ENCODE results near the gene GIPC1. TPM values are rescaled to one million over a fixed set of nuclear protein-coding genes. Genes with fewer than 3 reads are reported as not detected.

Gene GIPC1
- total RNA-seq, 1 experiment from 2014 or later, result 103 TPM

GRCh38 chr19:14511229-14511593 lies 15.3 kb upstream of the GIPC1 start:
- RAD21 ChIA-PET (ENCODE audit: low non-redundant PET in 1 of 2, low total read pairs in 2 of 2, uncharacterized antibody in 2 of 2, unreplicated experiment in 2 of 2), result no interaction called here
- ATAC-seq (no peak), DNase-seq (ENCODE audit: low read depth, low spot score) (no peak)
- H3K27ac ChIP-seq (ENCODE audit: low read depth, low read length), result peak overlapping the region; percentile 51
- H3K36me3 ChIP-seq (ENCODE audit: control insufficient read depth in 1 of 2, insufficient read depth in 2 of 2, low read length in 2 of 2), result peaks cover 6 to 19% of the 10 kb centered on the region in 2 experiments; a peak in 3 of 4 replicates
- H3K9me2 ChIP-seq (ENCODE audit: insufficient read depth), result no peaks in the 10 kb centered on the region
- no TSS peak for BruUV-seq (replicated peaks)
- H2AFZ ChIP-seq (ENCODE audit: low read depth, low read length, poor library complexity, severe bottlenecking), result no peak overlapping the region
- peaks cover 64 to 96% of the 10 kb centered on the region in 2 experiments for H3K4me1 ChIP-seq (ENCODE audit: control insufficient read depth in 1 of 2, insufficient read depth in 2 of 2, low read length in 2 of 2)
- CTCF ChIA-PET, result no interaction called here
- peak overlapping the region; percentile 76 for H3K4me2 ChIP-seq (ENCODE audit: low read length)
- peaks cover 23% of the 10 kb centered on the region; the same call in 1 of the 2 replicates for H4K20me1 ChIP-seq (ENCODE audit: insufficient read depth)
- peak overlapping the region; percentile 41 for H3K9ac ChIP-seq (ENCODE audit: low read length)
- H3K9me3 ChIP-seq (ENCODE audit: control insufficient read depth in 1 of 2, insufficient read depth in 1 of 2, low read depth in 1 of 2, low read length in 2 of 2), result no peaks in the 10 kb centered on the region
- TF ChIP-seq ZFX (IDR thresholded peaks at IDR 0.05), result no peak
- no peak for TF ChIP-seq EZH2phosphoT487 (IDR thresholded peaks at IDR 0.05; ENCODE audit: borderline replicate concordance)
- TF ChIP-seq EGR1 (IDR thresholded peaks at IDR 0.05; ENCODE audit: low read depth), result no peak
- TF ChIP-seq SRF (IDR thresholded peaks at IDR 0.05; ENCODE audit: low read depth), result no peak
- no peak for TF ChIP-seq RAD21 (IDR thresholded peaks at IDR 0.05; ENCODE audit: low read depth)
- TF ChIP-seq, protein P1, sequence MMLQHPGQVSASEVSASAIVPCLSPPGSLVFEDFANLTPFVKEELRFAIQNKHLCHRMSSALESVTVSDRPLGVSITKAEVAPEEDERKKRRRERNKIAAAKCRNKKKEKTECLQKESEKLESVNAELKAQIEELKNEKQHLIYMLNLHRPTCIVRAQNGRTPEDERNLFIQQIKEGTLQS (IDR thresholded peaks at IDR 0.05), result no peak
- H3K79me2 ChIP-seq (ENCODE audit: insufficient read depth, low read length), result peaks cover 24% of the 10 kb centered on the region
- H3K4me3 ChIP-seq (replicated peaks in 1 of 2; ENCODE audit: low read depth in 1 of 2, low read length in 2 of 2), result peak overlapping the region in 1 of 2 experiments; percentile 24; a peak in 2 of 4 replicates
- POLR2A ChIA-PET, result interaction anchor here (0.6 to 8.7 kb wide), 5 partner anchors 8 to 263 kb away, joined by 3 to 112 read pairs (median 6); partner anchors contain the start of genes DNAJB1 and GIPC1
- intact Hi-C loops (cut with micrococcal nuclease), result no loop called here
- H3K27me3 ChIP-seq (ENCODE audit: insufficient read depth, low read length), result no peaks in the 10 kb centered on the region

GRCh38 chr19:14510311-14511228 lies 14.6 kb upstream of the GIPC1 start:
- Histone ChIP-seq H3K4me1 (ENCODE audit: control insufficient read depth in 1 of 2, insufficient read depth in 2 of 2, low read length in 2 of 2) (peaks cover 68 to 96% of the 10 kb centered on the region in 2 experiments), H4K20me1 (ENCODE audit: insufficient read depth) (peaks cover 17% of the 10 kb centered on the region; the same call in 1 of the 2 replicates)
- TF ChIP-seq, protein P1 (IDR thresholded peaks at IDR 0.05), result no peak
- TF ChIP-seq, protein P2, sequence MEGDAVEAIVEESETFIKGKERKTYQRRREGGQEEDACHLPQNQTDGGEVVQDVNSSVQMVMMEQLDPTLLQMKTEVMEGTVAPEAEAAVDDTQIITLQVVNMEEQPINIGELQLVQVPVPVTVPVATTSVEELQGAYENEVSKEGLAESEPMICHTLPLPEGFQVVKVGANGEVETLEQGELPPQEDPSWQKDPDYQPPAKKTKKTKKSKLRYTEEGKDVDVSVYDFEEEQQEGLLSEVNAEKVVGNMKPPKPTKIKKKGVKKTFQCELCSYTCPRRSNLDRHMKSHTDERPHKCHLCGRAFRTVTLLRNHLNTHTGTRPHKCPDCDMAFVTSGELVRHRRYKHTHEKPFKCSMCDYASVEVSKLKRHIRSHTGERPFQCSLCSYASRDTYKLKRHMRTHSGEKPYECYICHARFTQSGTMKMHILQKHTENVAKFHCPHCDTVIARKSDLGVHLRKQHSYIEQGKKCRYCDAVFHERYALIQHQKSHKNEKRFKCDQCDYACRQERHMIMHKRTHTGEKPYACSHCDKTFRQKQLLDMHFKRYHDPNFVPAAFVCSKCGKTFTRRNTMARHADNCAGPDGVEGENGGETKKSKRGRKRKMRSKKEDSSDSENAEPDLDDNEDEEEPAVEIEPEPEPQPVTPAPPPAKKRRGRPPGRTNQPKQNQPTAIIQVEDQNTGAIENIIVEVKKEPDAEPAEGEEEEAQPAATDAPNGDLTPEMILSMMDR (IDR thresholded peaks at IDR 0.05 in 2 of 3, conservative IDR thresholded peaks at IDR 0.05 in 1 of 3; ENCODE audit: borderline replicate concordance in 1 of 3, insufficient read depth in 1 of 3, low read depth in 2 of 3, low read length in 2 of 3), result no peak
- TF ChIP-seq, protein P3, sequence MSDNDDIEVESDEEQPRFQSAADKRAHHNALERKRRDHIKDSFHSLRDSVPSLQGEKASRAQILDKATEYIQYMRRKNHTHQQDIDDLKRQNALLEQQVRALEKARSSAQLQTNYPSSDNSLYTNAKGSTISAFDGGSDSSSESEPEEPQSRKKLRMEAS (IDR thresholded peaks at IDR 0.05), result peak; percentile 8; the same call in 1 of the 2 replicates
- TF ChIP-seq JUND (IDR thresholded peaks at IDR 0.05) (peak; percentile 40; the same call in 1 of the 2 replicates), REST (IDR thresholded peaks at IDR 0.05; ENCODE audit: low read depth) (no peak), POLR2AphosphoS5 (IDR thresholded peaks at IDR 0.05; ENCODE audit: low read depth, low read length) (no peak)

More at GRCh38 chr19:14510311-14511228, 14.6 kb upstream of the GIPC1 start:
- no peak overlapping the region for H2AFZ ChIP-seq (ENCODE audit: low read depth, low read length, poor library complexity, severe bottlenecking)
- no peaks in the 10 kb centered on the region for H3K9me3 ChIP-seq (ENCODE audit: control insufficient read depth in 1 of 2, insufficient read depth in 1 of 2, low read depth in 1 of 2, low read length in 2 of 2)
- CTCF ChIA-PET, result interaction anchor here (1.5 kb wide), 1 partner anchor 40 kb away, joined by 4 read pairs; no protein-coding TSS in a partner anchor
- intact Hi-C loops (cut with micrococcal nuclease), result no loop called here
- RAD21 ChIA-PET (ENCODE audit: low non-redundant PET in 1 of 2, low total read pairs in 2 of 2, uncharacterized antibody in 2 of 2, unreplicated experiment in 2 of 2), result interaction anchor here in 1 of 2 experiments (0.6 kb wide), 1 partner anchor 962 kb away, joined by 3 read pairs; no protein-coding TSS in a partner anchor
- POLR2A ChIA-PET, result interaction anchor here (0.7 to 8.7 kb wide), 4 partner anchors 9 to 263 kb away, joined by 3 to 112 read pairs (median 7); partner anchors contain the start of genes DNAJB1 and GIPC1
- peak overlapping the region; percentile 76 for H3K4me2 ChIP-seq (ENCODE audit: low read length)
- H3K27ac ChIP-seq (ENCODE audit: low read depth, low read length), result peak overlapping the region; percentile 51
- peak overlapping the region; percentile 2 to 24; a peak in 2 of 4 replicates for H3K4me3 ChIP-seq (replicated peaks in 1 of 2; ENCODE audit: low read depth in 1 of 2, low read length in 2 of 2)
- peak overlapping the region; percentile 41 for H3K9ac ChIP-seq (ENCODE audit: low read length)
- H3K36me3 ChIP-seq (ENCODE audit: control insufficient read depth in 1 of 2, insufficient read depth in 2 of 2, low read length in 2 of 2), result peaks cover 3 to 12% of the 10 kb centered on the region in 2 experiments; a peak in 3 of 4 replicates
- no TSS peak for BruUV-seq (replicated peaks)
- H3K9me2 ChIP-seq (ENCODE audit: insufficient read depth), result no peaks in the 10 kb centered on the region
- H3K27me3 ChIP-seq (ENCODE audit: insufficient read depth, low read length), result no peaks in the 10 kb centered on the region
- no peak; the same call in 1 of the 2 replicates for ATAC-seq
- no peak for DNase-seq (ENCODE audit: low read depth, low spot score)
- peaks cover 18% of the 10 kb centered on the region for H3K79me2 ChIP-seq (ENCODE audit: insufficient read depth, low read length)

Data from HCT116 (cell line).